BLaER1 treated with 17β-estradiol and CSF1 and Interleukin-3, amounts not matched to agents 10 nM and 100 nM (cell line): ENCODE measurements around the gene ALG14.

Experiments used
- H3K27ac ChIP-seq, 11 experiments: shearing (Covaris generic); formaldehyde crosslinking; 2 replicates each; pipeline ENCODE4 v1.8.1; 2022
- H3K27me3 ChIP-seq, 11 experiments: shearing (Covaris generic); formaldehyde crosslinking; 2 replicates each; pipeline ENCODE4 v1.8.1; 2022
- H3K36me3 ChIP-seq, 11 experiments: shearing (Covaris generic); formaldehyde crosslinking; 2 replicates each; pipeline ENCODE4 v1.8.1; 2022
- H3K4me1 ChIP-seq, 10 experiments: shearing (Covaris generic); formaldehyde crosslinking; 2 replicates each; pipeline ENCODE4 v1.8.1; 2022
- H3K4me2 ChIP-seq, 11 experiments: shearing (Covaris generic); formaldehyde crosslinking; 2 replicates each; pipeline ENCODE4 v1.8.1; 2022
- H3K4me3 ChIP-seq, 10 experiments: shearing (Covaris generic); formaldehyde crosslinking; 2 replicates each; pipeline ENCODE4 v1.8.1; 2022
- H3K9ac ChIP-seq, 11 experiments: shearing (Covaris generic); formaldehyde crosslinking; 2 replicates each; pipeline ENCODE4 v1.8.1; 2022
- H3K9me3 ChIP-seq, 11 experiments: shearing (Covaris generic); formaldehyde crosslinking; replicated peaks in 1 of 11; 2 replicates each; pipeline ENCODE4 v1.8.1; 2022
- H4K20me1 ChIP-seq, 11 experiments: shearing (Covaris generic); formaldehyde crosslinking; 2 replicates each; pipeline ENCODE4 v1.8.1; 2022
- Cebpa-rat ChIP-seq, 11 experiments: shearing (Covaris generic); IDR thresholded peaks; 2 replicates each; pipeline ENCODE4 v1.8.1; 2022

The ALG14 gene

DNA sequence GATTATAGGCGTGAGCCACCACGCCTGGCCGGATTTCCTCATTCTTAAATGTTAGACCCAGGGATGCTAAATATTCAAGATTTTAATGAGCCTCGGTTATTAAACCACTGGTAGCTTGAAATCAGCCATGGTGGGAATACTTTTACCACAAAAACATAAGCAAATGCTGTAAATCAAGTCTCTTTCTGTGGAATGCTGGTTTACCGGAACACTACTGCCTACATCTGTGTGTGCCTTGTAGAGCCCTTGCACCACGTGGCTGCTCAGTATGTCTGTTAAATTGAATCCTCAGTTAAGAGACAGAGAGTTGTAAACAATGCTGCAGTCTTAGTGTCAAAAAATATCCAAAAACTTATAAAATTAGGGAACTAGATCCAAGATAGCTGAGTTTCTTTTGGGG is 119.0 kb downstream of the ALG14 start:
- peaks cover 0 to 6% (median 0%) of the 10 kb centered on the region in 11 experiments; a peak in 3 of 22 replicates for H3K9me3 ChIP-seq
- H3K36me3 ChIP-seq: no peaks in the 10 kb centered on the region
- TF ChIP-seq Cebpa-rat (IDR thresholded peaks at IDR 0.05): no peak
- H3K4me3 ChIP-seq: no peak overlapping the region
- no peaks in the 10 kb centered on the region for H3K4me1 ChIP-seq
- H3K9ac ChIP-seq: no peak overlapping the region
- H4K20me1 ChIP-seq: no peaks in the 10 kb centered on the region
- no peak overlapping the region for H3K4me2 ChIP-seq
- H3K27me3 ChIP-seq: no peaks in the 10 kb centered on the region
- no peak overlapping the region for H3K27ac ChIP-seq

DNA sequence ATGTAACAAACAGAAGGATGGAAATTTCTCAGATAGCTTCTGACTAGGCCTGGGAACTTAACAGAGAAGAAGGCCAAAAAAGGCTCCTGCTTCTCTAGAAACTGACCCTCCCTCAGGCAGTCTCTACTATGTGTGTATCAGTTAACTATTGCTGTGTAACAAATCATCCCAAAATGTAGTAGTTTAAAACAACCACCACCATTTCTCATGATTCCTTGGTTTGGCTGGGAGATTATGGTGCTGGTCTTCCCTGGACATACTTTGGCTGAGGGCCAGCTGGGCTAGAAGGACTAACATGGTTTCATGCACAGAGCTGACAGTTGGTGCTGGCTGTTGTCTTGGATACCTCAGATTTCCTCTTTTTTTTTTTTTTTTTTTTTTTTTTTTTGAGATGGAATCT is 119.6 kb downstream of the ALG14 start:
- H3K9me3 ChIP-seq: peaks cover 0 to 6% (median 0%) of the 10 kb centered on the region in 11 experiments; a peak in 3 of 22 replicates

DNA sequence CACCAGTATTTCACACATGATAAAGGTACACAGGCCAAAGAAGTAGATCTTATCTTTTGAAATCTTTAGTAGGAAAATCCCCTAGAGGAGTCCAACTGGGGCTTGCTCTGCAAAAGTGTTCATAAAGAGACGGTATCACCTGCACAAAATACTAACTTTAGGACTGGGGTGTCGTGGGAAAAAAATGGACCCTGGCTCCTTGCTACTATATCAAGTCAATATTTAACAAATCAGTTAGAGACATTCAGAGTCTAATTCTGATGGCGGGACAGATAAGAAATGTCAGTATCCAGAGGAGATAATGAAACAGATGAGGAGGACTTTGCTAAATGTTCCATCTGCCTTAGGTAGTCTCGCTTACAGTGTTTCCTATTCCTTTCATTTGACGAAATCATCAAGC is 120.2 kb downstream of the ALG14 start:
- Histone ChIP-seq H3K4me3 (no peak overlapping the region), H3K27me3 (no peaks in the 10 kb centered on the region), H3K36me3 (no peaks in the 10 kb centered on the region), H3K9ac (no peak overlapping the region), H4K20me1 (no peaks in the 10 kb centered on the region), H3K9me3 (peaks cover 0 to 6% (median 0%) of the 10 kb centered on the region in 11 experiments; a peak in 3 of 22 replicates), H3K4me2 (no peak overlapping the region), H3K27ac (no peak overlapping the region), H3K4me1 (no peaks in the 10 kb centered on the region)
- TF ChIP-seq Cebpa-rat (IDR thresholded peaks at IDR 0.05): no peak

More for the DNA sequence above, 119.6 kb downstream of the ALG14 start:
- Histone ChIP-seq H3K36me3 (no peaks in the 10 kb centered on the region), H4K20me1 (no peaks in the 10 kb centered on the region), H3K27ac (no peak overlapping the region), H3K27me3 (no peaks in the 10 kb centered on the region), H3K4me2 (no peak overlapping the region), H3K9ac (no peak overlapping the region), H3K4me1 (no peaks in the 10 kb centered on the region), H3K4me3 (no peak overlapping the region)
- no peak for TF ChIP-seq Cebpa-rat (IDR thresholded peaks at IDR 0.05)

DNA sequence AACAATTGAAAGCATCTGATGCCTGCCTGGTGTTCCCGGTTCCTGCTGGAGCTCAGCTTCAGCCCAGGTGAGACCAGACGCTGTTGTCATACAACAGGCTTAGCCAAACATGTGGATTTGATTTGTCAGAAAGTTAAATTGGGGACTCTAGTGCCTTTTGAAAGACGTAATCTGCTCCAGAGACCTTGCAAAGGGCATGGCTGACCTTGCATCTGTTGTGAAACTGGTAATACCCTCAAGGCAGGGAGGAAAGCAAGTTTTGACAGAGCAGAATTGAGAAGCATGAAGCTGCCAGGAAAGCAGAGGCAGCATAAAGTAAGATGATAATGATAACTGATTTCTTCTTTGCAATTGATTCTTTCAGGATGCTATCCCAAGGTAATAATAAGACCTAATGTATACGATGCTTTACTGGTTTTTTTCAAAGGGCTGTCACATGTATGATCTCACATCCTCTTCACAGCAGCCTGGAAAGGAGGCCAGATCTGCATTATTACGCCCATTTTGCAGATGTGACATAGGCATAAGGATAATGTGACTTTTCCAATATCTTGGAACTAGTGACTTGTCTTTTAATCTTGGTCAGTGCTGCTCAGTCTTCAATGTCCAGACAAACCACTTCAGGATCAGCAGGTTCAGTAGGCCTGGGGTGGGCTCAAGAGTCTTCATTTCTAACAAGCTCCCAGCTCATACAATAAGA is 121.1 kb downstream of the ALG14 start:
- peaks cover 0 to 6% (median 0%) of the 10 kb centered on the region in 11 experiments; a peak in 3 of 22 replicates for H3K9me3 ChIP-seq
- H3K36me3 ChIP-seq: no peaks in the 10 kb centered on the region
- H3K27me3 ChIP-seq: no peaks in the 10 kb centered on the region
- no peaks in the 10 kb centered on the region for H4K20me1 ChIP-seq
- no peak overlapping the region for H3K9ac ChIP-seq
- no peak for TF ChIP-seq Cebpa-rat (IDR thresholded peaks at IDR 0.05)
- peaks cover 0 to 5% (median 0%) of the 10 kb centered on the region in 10 experiments; a peak in 3 of 20 replicates for H3K4me1 ChIP-seq
- H3K27ac ChIP-seq: no peak overlapping the region
- H3K4me2 ChIP-seq: no peak overlapping the region
- H3K4me3 ChIP-seq: no peak overlapping the region

DNA sequence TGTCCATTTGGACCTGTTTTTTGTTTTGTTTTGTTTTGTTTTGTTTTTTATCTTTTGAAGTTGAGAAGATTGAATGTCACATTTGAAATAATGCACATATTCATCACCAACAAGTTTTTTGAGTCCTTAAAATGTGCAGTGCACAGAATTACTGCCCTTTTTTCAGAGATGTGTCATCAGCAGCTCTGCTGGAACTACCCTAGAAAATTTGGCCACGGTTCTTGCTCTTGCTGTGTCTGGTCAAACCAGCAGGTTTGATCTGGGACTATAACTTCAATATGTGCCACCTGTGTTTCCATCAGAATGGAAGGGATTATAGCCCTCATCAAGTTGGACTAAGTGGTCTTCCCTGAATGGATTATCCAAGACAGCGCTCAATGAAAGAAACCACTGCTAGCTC is 121.7 kb downstream of the ALG14 start:
- no peak overlapping the region for H3K4me2 ChIP-seq
- no peak overlapping the region for H3K27ac ChIP-seq
- H3K9me3 ChIP-seq: peaks cover 0 to 6% (median 0%) of the 10 kb centered on the region in 11 experiments; a peak in 3 of 22 replicates
- no peak overlapping the region for H3K4me3 ChIP-seq
- TF ChIP-seq Cebpa-rat (IDR thresholded peaks at IDR 0.05): no peak
- no peaks in the 10 kb centered on the region for H3K36me3 ChIP-seq
- peaks cover 0 to 6% (median 0%) of the 10 kb centered on the region in 10 experiments; a peak in 3 of 20 replicates for H3K4me1 ChIP-seq
- H3K27me3 ChIP-seq: no peaks in the 10 kb centered on the region
- H4K20me1 ChIP-seq: no peaks in the 10 kb centered on the region
- H3K9ac ChIP-seq: no peak overlapping the region

DNA sequence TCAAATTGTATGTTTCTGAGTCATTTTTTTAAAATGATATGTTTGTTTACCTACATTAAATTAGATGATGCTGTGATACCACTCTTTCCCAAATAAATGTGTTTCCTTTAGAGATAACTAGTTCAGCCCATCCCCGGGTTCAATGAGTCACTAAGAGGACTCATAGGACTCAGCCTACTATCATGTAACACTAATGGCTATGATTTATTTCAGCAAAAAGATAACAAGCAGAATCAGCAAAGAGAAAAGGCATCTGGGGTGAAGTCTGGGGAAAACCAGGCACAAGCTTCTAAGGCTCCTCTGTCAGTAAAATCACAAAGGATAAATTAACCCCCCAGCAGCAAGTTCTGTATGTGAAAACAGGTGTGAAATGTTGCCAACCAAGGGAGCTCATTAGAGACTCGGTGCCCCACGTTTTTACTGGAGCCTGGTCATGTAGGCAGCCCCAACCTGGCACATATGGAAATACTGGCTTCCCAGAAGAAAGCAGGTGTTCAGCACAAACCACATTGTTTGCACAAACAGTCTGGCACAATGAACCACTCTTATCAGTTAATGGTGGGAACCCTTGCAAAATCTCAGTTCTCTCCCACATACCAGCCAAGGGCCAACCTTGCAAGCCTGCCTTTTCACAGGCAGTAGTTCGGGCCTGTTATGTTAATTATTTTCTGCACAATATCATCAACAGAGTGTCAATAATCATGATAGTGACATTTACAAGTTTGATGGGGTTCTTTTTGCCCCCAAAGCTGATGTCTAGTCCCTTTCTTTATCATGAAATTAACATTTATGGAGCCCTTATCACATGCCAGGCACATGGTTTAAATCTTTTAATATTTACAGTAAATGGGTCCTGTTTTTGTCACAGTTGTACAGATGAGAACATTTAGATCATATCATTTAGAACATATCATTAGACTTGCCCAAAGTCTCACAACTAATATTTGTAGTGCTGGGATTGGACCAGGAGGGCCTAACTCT is 122.8 kb downstream of the ALG14 start:
- TF ChIP-seq Cebpa-rat (IDR thresholded peaks at IDR 0.05): no peak
- H3K36me3 ChIP-seq: no peaks in the 10 kb centered on the region
- peaks cover 0 to 6% (median 0%) of the 10 kb centered on the region in 10 experiments; a peak in 3 of 20 replicates for H3K4me1 ChIP-seq
- H3K4me3 ChIP-seq: no peak overlapping the region
- H4K20me1 ChIP-seq: no peaks in the 10 kb centered on the region
- peaks cover 0 to 6% (median 0%) of the 10 kb centered on the region in 11 experiments; a peak in 3 of 22 replicates for H3K9me3 ChIP-seq
- no peaks in the 10 kb centered on the region for H3K27me3 ChIP-seq
- no peak overlapping the region for H3K27ac ChIP-seq
- no peak overlapping the region for H3K9ac ChIP-seq
- H3K4me2 ChIP-seq: no peak overlapping the region

DNA sequence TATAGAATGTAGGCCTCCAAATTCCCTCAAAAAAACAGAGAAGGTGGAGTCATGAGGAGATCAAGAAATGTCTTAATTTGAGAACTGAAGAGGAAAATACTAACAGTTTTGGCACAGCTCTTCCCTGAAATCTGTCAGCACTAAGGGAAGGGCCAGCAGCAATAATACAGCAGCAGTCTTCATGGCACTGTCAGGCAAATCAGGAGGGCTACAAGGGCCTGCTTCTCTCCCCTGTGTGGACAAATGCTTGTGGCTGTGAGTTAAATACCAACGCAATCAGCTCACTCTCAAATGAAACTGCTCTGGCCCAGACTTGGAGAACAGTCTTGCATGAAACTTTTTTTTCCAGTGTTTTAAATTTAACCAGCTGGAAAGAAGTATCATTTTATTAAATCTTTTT is 125.3 kb downstream of the ALG14 start:
- Histone ChIP-seq H4K20me1 (no peaks in the 10 kb centered on the region), H3K36me3 (no peaks in the 10 kb centered on the region), H3K4me2 (no peak overlapping the region), H3K27ac (no peak overlapping the region), H3K4me1 (peaks cover 0 to 6% (median 0%) of the 10 kb centered on the region in 10 experiments; a peak in 3 of 20 replicates), H3K9me3 (no peaks in the 10 kb centered on the region), H3K27me3 (no peaks in the 10 kb centered on the region), H3K9ac (no peak overlapping the region), H3K4me3 (no peak overlapping the region)
- no peak for TF ChIP-seq Cebpa-rat (IDR thresholded peaks at IDR 0.05)

DNA sequence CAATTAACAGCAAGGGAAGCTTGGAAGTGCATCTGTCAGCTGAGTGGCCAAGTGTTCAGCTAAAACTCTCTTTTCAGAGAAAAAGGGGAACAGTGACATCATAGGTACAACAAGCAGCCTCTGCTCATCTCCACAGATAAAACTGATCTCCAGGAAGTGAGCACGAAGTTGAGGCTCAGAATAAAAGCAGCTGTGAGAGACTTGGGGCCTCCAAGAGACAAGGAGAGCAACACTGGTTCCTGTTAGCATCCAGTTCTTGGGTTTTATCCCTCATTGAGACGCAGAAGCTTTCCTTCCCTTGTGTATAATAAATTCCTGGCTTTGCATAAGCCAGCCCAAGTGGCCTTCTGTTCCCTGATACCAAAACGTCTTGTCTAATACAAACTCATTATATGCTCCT is 125.9 kb downstream of the ALG14 start:
- Histone ChIP-seq H3K36me3 (no peaks in the 10 kb centered on the region), H3K9ac (no peak overlapping the region), H3K4me2 (no peak overlapping the region), H4K20me1 (no peaks in the 10 kb centered on the region), H3K4me1 (peaks cover 0 to 6% (median 0%) of the 10 kb centered on the region in 10 experiments; a peak in 3 of 20 replicates), H3K27me3 (no peaks in the 10 kb centered on the region), H3K4me3 (no peak overlapping the region), H3K27ac (no peak overlapping the region), H3K9me3 (no peaks in the 10 kb centered on the region)
- no peak for TF ChIP-seq Cebpa-rat (IDR thresholded peaks at IDR 0.05)
